ENCODE data around the gene ADORA3.

ADORA3 gene

DNA sequence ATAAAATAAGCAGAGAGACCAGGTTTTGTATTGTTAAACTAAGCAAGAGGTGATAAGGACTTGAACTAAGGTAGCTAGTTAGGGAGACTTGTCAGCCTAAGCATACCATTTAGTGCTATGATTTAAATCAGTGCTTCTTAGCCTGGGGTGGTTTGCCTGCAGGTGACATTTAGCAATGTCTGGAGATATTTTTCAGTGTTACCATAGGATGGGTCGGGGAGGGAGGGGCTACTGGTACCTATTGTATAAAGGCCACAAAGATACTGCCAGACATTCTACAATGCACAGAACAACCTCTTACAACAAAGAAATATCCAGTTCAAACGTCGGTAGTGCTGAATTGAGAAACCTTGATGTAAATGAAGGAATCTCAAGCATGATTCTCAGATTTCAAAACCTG lies 50.9 kb downstream of the ADORA3 start:
- H3K4me2 ChIP-seq: no peak overlapping the region
- H2AFZ ChIP-seq (ENCODE audit: low read depth): no peak overlapping the region
- TF ChIP-seq, protein P1, sequence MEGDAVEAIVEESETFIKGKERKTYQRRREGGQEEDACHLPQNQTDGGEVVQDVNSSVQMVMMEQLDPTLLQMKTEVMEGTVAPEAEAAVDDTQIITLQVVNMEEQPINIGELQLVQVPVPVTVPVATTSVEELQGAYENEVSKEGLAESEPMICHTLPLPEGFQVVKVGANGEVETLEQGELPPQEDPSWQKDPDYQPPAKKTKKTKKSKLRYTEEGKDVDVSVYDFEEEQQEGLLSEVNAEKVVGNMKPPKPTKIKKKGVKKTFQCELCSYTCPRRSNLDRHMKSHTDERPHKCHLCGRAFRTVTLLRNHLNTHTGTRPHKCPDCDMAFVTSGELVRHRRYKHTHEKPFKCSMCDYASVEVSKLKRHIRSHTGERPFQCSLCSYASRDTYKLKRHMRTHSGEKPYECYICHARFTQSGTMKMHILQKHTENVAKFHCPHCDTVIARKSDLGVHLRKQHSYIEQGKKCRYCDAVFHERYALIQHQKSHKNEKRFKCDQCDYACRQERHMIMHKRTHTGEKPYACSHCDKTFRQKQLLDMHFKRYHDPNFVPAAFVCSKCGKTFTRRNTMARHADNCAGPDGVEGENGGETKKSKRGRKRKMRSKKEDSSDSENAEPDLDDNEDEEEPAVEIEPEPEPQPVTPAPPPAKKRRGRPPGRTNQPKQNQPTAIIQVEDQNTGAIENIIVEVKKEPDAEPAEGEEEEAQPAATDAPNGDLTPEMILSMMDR (conservative IDR thresholded peaks at IDR 0.05; ENCODE audit: low read depth, low read length): no peak
- no peaks in the 10 kb centered on the region for H3K27me3 ChIP-seq (ENCODE audit: insufficient read depth, low read depth)
- peaks cover 28% of the 10 kb centered on the region for H3K4me1 ChIP-seq (ENCODE audit: low read depth, poor library complexity, severe bottlenecking)
- H3K9ac ChIP-seq: no peak overlapping the region
- H3K36me3 ChIP-seq (ENCODE audit: insufficient read depth): peaks cover 3% of the 10 kb centered on the region; the same call in 1 of the 2 replicates
- H3K4me3 ChIP-seq (IDR thresholded peaks at IDR 0.05; ENCODE audit: insufficient read depth, low read depth, low read length): no peak overlapping the region
- peaks cover 43% of the 10 kb centered on the region for H3K79me2 ChIP-seq (ENCODE audit: insufficient read depth, low read depth)
- no peaks in the 10 kb centered on the region for H4K20me1 ChIP-seq (ENCODE audit: insufficient read depth)
- H3K27ac ChIP-seq: no peak overlapping the region

DNA sequence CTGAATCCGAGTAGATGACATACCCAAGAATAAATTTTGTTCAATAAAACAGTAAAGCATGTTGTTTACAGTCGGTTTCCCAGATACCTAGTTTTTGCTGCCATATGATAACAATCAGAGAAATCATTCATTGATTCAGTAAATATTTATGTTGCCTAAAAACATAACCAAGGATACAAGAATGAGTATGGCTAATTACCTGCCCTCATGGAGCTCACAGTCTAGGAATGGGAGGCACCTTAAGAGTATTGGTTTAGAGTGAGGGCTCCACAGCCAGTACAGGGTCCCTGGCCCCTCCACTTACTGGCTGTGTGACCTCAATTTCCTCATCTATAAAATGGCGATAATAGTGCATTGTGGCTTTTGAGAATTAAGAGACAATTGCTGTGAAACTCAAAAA lies 53.2 kb downstream of the ADORA3 start:
- Histone ChIP-seq H4K20me1 (ENCODE audit: insufficient read depth) (no peaks in the 10 kb centered on the region), H3K9ac (peak overlapping the region; percentile 88; the same call in 1 of the 2 replicates), H3K79me2 (ENCODE audit: insufficient read depth, low read depth) (peaks cover 50% of the 10 kb centered on the region), H3K4me2 (peak overlapping the region; percentile 81), H3K36me3 (ENCODE audit: insufficient read depth) (no peaks in the 10 kb centered on the region), H3K27me3 (ENCODE audit: insufficient read depth, low read depth) (no peaks in the 10 kb centered on the region), H3K27ac (peak overlapping the region; percentile 48; the same call in 1 of the 2 replicates), H3K4me3 (IDR thresholded peaks at IDR 0.05; ENCODE audit: insufficient read depth, low read depth, low read length) (peak overlapping the region; percentile 22), H2AFZ (ENCODE audit: low read depth) (no peak overlapping the region), H3K4me1 (ENCODE audit: low read depth, poor library complexity, severe bottlenecking) (peaks cover 34% of the 10 kb centered on the region)
- TF ChIP-seq, protein P1 (conservative IDR thresholded peaks at IDR 0.05; ENCODE audit: low read depth, low read length): no peak

DNA sequence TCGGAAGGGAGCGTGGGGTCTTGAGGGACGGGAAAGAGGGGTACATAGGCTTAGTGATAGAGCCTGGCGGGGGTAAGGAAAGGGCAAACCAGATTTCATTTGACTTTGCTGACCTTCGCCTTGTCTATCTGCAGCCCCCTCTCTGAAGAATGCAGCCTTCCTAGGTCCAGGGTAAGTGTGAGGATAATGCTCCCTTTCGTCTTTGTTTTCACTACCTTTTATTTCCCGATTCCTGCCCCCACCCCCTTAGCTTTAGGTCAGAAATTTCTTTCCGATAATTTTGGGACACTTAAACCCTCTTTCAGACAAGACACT lies 53.8 kb downstream of the ADORA3 start:
- Histone ChIP-seq H4K20me1 (ENCODE audit: insufficient read depth) (no peaks in the 10 kb centered on the region), H3K9ac (peak overlapping the region; percentile 88), H3K27me3 (ENCODE audit: insufficient read depth, low read depth) (no peaks in the 10 kb centered on the region), H3K27ac (peak overlapping the region; percentile 48; the same call in 1 of the 2 replicates), H3K4me2 (peak overlapping the region; percentile 81), H3K4me1 (ENCODE audit: low read depth, poor library complexity, severe bottlenecking) (peaks cover 31% of the 10 kb centered on the region), H3K4me3 (IDR thresholded peaks at IDR 0.05; ENCODE audit: insufficient read depth, low read depth, low read length) (peak overlapping the region; percentile 78), H3K36me3 (ENCODE audit: insufficient read depth) (no peaks in the 10 kb centered on the region), H2AFZ (ENCODE audit: low read depth) (peak overlapping the region; percentile 93; the same call in 1 of the 2 replicates), H3K79me2 (ENCODE audit: insufficient read depth, low read depth) (peaks cover 49% of the 10 kb centered on the region)
- TF ChIP-seq, protein P1 (conservative IDR thresholded peaks at IDR 0.05; ENCODE audit: low read depth, low read length): no peak

Measured in KMS-11 (cell line).